Suprapubic skin (tissue), 2 donors: ENCODE data around the gene ZDHHC22.

Experiments used
- EP300 ChIP-seq: sonication (generic); formaldehyde crosslinking; IDR thresholded peaks from one replicate; pipeline ENCODE4 v1.6.1; 2017; ENCODE audit warnings: antibody characterized with exemption
- POLR2A ChIP-seq, 2 donors: fragments of 450-650 bp; IDR thresholded peaks; one replicate each; pipeline ENCODE4 v1.6.1; 2017; ENCODE audit warnings: antibody characterized with exemption in 2 of 2, mild to moderate bottlenecking in 2 of 2, moderate library complexity in 2 of 2

DNA sequence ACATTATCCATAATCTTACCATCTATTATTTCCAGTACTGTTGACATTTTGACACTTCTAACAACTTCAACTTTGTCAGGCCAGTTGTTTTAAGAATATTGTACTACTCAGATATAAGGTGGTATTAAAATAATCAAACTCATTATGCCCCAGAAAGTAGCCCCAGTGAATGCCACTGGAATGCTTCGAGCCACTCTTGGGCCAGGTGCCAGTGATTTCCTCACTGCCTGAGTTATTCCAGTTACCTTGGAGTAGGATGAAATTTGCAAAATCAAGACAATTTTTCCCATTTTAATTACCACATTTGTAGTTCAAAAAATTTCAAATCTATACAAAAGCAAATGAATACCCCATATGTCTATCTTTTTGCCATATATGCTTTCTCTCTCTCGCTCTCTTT lies 34.4 kb downstream of the ZDHHC22 start:
- TF ChIP-seq EP300 = no peak
- TF ChIP-seq POLR2A (IDR thresholded peaks at IDR 0.05) = no peak
